Measurements from ENCODE around the gene RASD2.

- TF ChIP-seq CTCF (conservative IDR thresholded peaks at IDR 0.05 in 1 of 2, IDR thresholded peaks at IDR 0.05 in 1 of 2; ENCODE audit: extremely low read depth in 1 of 2, insufficient read depth in 1 of 2, low read depth in 1 of 2, low read length in 2 of 2) (no peak), EZH2 (IDR thresholded peaks at IDR 0.05; ENCODE audit: borderline replicate concordance, low read length) (no peak)
These were observed 41.7 kb downstream of the RASD2 start for GRCh38 chr22:35582218-35582860.
